Measurements from ENCODE around the gene TEX26.

The TEX26 gene

GRCh38 chr13:30971575-30971974, 39.1 kb downstream of the TEX26 start:
- DNase-seq (ENCODE audit: low spot score) = no peak
- TF ChIP-seq CTCF (IDR thresholded peaks at IDR 0.05; ENCODE audit: extremely low read depth, insufficient read depth, missing control alignments) = no peak
- in situ Hi-C loops (cut with MboI; ENCODE audit: low pct_unique_long_range_greater_than_20kb, low sequenced_read_pairs, unreplicated experiment) = no loop called here

GRCh38 chr13:30972888-30973377, 40.5 kb downstream of the TEX26 start:
- no peak for DNase-seq (ENCODE audit: low spot score)
- TF ChIP-seq CTCF (IDR thresholded peaks at IDR 0.05; ENCODE audit: extremely low read depth, insufficient read depth, missing control alignments) = no peak
- in situ Hi-C loops (cut with MboI; ENCODE audit: low pct_unique_long_range_greater_than_20kb, low sequenced_read_pairs, unreplicated experiment) = no loop called here

GRCh38 chr13:30974350-30974749, 41.9 kb downstream of the TEX26 start:
- no peak for DNase-seq (ENCODE audit: low spot score)
- in situ Hi-C loops (cut with MboI; ENCODE audit: low pct_unique_long_range_greater_than_20kb, low sequenced_read_pairs, unreplicated experiment) = no loop called here
- TF ChIP-seq CTCF (IDR thresholded peaks at IDR 0.05; ENCODE audit: extremely low read depth, insufficient read depth, missing control alignments) = no peak

- in situ Hi-C loops (cut with MboI; ENCODE audit: low pct_unique_long_range_greater_than_20kb, low sequenced_read_pairs, unreplicated experiment) = no loop called here
- no peak for TF ChIP-seq CTCF (IDR thresholded peaks at IDR 0.05; ENCODE audit: extremely low read depth, insufficient read depth, missing control alignments)
- no peak for DNase-seq (ENCODE audit: low spot score)
Observed at GRCh38 chr13:30976025-30976424, 43.6 kb downstream of the TEX26 start.

- peak; percentile 87 for TF ChIP-seq CTCF (IDR thresholded peaks at IDR 0.05; ENCODE audit: extremely low read depth, insufficient read depth, missing control alignments)
- in situ Hi-C loops (cut with MboI; ENCODE audit: low pct_unique_long_range_greater_than_20kb, low sequenced_read_pairs, unreplicated experiment) = no loop called here
- no peak for DNase-seq (ENCODE audit: low spot score)
Observed at GRCh38 chr13:30978981-30979956, 46.8 kb downstream of the TEX26 start.

- in situ Hi-C loops (cut with MboI; ENCODE audit: low pct_unique_long_range_greater_than_20kb, low sequenced_read_pairs, unreplicated experiment) = no loop called here
- DNase-seq (ENCODE audit: low spot score) = no peak
- no peak for TF ChIP-seq CTCF (IDR thresholded peaks at IDR 0.05; ENCODE audit: extremely low read depth, insufficient read depth, missing control alignments)
Observed at GRCh38 chr13:30982506-30982905, 50.0 kb downstream of the TEX26 start.

Measured in GM13977 (cell line).